Activated effector memory CD4-positive, alpha-beta T cell treated with anti-CD3 and anti-CD28 coated beads, Interleukin-2, amount 50 U/mL, for 16 hours (primary cell): ENCODE measurements around the gene ZRSR2.
A peak's percentile ranks its signal among the peaks of the same experiment; 100 is the strongest.
"Not testable (repeated sequence)": the region's sequence is repeated elsewhere in the genome, so short reads cannot be mapped to it uniquely, and the experiment has no call there.

Experiments used
- DNase-seq: peaks from one replicate; pipeline ENCODE4 v3.0.0-alpha.2; 2020

Gene ZRSR2, protein sequence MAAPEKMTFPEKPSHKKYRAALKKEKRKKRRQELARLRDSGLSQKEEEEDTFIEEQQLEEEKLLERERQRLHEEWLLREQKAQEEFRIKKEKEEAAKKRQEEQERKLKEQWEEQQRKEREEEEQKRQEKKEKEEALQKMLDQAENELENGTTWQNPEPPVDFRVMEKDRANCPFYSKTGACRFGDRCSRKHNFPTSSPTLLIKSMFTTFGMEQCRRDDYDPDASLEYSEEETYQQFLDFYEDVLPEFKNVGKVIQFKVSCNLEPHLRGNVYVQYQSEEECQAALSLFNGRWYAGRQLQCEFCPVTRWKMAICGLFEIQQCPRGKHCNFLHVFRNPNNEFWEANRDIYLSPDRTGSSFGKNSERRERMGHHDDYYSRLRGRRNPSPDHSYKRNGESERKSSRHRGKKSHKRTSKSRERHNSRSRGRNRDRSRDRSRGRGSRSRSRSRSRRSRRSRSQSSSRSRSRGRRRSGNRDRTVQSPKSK

DNA sequence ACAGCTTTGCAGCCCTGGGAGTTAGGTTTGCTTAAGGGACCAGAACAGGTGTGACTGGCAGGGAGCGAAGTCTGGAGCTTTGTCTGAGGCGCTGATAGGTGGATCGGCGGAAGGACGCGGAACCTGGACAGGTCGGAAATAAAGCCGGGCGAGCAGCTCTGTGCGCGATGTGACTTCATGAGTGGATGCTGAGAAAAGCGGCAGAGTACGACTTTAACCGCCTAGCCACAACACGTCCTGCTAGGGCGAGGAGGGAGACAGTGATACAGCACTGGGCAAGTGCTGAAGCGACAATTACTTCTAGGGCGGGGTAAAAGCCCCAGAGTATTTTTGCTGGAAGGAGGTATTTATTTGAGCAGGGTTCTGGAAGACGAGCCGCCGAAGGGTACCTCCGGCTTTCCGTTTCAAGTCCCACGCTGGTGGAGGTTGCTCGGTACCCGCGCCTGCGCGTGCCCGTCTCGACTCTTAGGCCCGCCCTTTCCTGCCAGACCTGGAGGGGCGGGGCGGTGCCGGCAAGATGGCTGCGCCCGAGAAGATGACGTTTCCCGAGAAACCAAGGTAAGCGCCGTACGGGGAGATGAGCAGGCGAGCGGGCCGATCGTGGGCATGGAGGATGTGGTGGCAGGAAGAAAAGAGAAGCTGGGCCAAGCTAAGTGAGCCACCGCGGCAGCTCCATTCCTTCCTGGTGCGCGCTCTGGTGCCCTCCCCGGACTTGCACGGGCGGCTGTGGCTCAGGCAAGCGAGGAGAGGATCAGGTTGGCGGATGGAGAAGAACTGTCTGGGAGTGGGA is at the start of gene ZRSR2:
Gene ZRSR2, plus strand, starts transcription at position 506 of the 790 bp plus-strand sequence. Its CDS starts 12 bp downstream, at position 518.
- peak; percentile 95 for DNase-seq

DNA sequence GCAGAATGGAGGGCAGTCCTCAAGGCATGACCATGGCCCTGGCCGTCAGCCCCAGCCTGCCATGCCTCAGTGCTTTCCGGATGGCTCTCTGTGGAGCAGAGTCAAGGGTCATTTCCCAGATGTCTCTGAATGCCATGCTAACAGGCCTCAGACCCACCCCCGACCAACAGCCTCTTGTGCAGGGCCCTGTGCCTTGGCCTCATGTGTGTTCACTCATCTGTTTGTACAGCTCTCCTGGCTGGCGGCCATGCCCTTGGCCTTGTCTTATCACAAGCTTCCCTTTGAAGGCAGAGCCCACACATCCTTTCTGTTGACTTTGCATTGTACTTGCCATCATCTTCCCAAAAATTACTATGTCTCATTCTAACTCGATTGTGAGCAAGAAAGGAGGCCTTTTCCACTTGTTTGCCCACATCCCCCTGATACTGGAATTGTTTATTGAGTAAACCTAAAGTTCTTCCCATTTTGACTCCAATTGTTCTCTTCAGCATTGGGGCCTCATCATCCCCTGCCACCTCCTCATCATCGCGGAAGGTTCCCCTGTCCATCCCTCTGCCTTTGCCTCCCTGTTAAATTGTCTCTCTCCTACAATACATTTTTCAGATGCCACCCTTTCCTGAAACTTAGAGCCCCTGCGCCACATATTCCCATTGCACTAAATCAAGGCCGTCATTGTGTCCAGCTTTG is 46.0 kb upstream of the ZRSR2 start:
- no peak for DNase-seq

GRCh38 chrX:15745179-15745578 is 45.1 kb upstream of the ZRSR2 start:
- DNase-seq, result no peak

GRCh38 chrX:15746651-15747050 is 43.6 kb upstream of the ZRSR2 start:
- DNase-seq, result not testable (repeated sequence)

GRCh38 chrX:15747626-15748173 is 42.6 kb upstream of the ZRSR2 start:
- DNase-seq, result no peak

DNA sequence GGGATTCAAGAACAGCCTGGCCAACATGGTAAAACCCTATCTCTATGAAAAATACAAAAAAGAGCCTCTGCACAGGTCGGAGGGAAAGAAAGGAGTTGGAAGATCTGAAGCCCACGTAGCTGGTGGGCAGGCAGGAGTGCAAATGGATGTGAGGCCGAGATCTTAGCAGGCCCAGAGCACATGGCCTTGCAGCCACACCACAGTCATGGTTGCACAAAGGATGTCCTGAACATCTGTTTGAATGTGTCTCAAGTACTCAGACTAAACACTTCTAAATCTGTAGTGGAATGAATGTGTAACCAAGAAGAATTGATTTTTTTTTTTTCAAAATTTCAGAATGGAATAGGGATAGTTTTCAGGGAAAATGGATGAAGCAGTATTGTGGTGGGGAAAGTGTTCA is 41.4 kb upstream of the ZRSR2 start:
- no peak for DNase-seq

GRCh38 chrX:15749642-15750610 is 40.4 kb upstream of the ZRSR2 start:
- DNase-seq, result no peak

DNA sequence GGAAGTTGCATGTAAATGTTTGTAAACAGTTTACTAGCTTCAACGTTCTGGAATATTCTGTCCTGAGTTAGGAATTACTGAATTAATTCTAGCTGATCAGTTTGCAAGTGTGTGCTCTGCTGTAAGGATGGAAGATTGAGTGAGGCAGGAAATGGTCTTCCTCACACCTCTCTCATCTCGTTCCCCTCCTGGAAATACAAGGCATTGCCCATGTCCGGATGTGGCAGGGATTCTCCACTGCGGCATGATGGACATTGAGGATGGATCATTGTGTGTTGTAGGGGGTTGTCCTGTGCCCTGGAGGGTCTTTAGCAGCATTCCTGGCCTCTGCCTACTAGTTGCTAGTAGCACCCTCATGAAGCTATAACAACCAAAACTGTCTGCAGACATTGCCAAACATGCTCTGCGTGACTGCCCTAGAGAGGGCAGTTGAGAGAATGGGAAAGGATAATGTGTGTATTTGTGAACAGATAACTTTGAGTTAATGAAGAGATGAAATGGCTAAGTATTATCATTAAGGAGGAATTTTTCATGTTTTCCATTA is 39.6 kb upstream of the ZRSR2 start:
- DNase-seq, result no peak

- DNase-seq, result no peak
These were observed 39.0 kb upstream of the ZRSR2 start for GRCh38 chrX:15751155-15751819.

GRCh38 chrX:15755091-15755490 is 35.2 kb upstream of the ZRSR2 start:
- no peak for DNase-seq

- DNase-seq, result no peak
These were observed 32.1 kb upstream of the ZRSR2 start for GRCh38 chrX:15758140-15758539.

- not testable (repeated sequence) for DNase-seq
These were observed 30.4 kb upstream of the ZRSR2 start for GRCh38 chrX:15759886-15760285.

DNA sequence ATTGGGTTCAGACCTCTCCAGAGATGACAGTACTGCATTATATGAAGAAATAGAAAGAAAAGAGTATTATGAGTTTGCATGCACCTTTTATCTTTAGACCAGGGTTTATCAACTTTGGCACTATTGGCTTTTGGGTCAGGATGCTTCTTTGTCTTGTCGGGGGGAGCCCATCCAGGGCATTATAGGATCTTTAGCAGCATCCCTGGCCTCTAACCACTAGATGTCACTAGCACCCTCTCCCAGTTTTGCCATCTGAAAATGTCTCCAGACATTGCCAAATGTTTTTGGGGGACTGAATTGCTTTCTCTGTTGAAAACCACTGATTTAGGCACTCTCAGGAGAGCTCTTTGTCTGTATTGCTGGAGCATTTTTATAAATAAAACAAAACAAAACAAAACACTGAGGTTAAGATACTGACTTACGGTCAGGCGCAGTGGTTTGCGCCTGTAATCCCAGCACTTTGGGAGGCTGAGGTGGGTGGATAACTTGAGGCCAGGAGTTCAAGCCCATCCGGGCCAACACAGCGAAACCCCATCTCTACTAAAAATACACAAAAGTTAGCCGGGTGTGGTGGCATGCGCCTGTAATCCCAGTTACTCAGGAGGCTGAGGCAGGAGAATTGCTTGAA is 28.6 kb upstream of the ZRSR2 start:
- DNase-seq, result peak; percentile 65

DNA sequence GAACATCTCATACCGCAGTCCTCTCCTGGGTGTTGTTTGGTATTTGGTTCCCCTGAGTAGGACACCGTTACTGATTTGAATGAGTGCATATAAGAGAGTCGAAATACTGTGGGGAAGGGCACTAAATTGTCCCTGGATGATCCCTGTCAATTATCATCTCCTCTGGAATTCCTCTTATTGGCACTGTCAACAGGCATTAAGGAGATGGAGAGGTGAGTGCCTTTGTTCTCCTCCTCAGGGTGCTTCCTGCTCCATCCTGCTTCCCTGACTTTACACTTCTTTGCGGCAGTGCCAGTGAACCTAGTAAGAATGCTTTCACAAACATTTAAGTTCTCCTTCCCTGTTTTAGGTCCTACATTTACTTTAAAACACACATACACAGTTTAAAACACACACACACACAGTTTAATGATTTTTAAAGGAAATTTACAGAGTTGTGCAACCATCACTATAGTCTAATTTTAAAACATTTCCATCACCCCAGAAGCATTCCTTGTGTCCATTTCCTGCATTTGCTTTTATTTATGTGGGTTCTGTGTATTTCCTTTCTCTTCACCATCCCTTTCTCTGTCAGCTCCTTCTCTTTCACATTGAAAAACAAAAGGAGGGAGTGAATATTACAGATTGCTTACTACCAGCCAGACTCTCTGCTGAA is 20.9 kb upstream of the ZRSR2 start:
- no peak for DNase-seq

GRCh38 chrX:15781961-15782699 is 8.2 kb upstream of the ZRSR2 start:
- peak; percentile 61 for DNase-seq

- no peak for DNase-seq
These were observed 5.0 kb upstream of the ZRSR2 start for GRCh38 chrX:15785176-15785750.

DNA sequence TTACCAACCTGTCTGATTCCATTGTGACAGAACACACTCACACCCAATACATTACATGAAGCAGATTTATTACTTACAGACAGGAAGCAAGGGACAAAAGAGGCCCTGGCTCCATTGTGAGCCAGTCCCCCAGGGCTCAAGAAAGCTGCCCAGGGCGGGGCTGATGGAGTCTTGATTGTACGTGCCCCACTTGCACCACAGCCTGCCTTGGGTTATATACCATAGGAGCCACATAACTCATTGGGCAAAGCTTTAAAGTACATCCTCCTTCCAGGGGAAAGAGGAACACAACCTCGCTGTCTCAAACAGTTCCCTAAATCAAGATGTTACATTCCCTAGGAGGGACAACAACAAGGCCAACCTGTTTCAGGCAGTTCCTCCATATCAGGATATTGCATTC is 3.4 kb upstream of the ZRSR2 start:
- no peak for DNase-seq

GRCh38 chrX:15790769-15791290 is 546 bp downstream of the ZRSR2 start:
- no peak for DNase-seq
